Coronary artery (tissue), 2 donors: ENCODE data around the gene NINJ2.

Source experiments
- DNase-seq: peaks from one replicate; pipeline ENCODE4 v3.0.0-alpha.2; 2017; ENCODE audit warnings: low spot score
- H3K27ac ChIP-seq, 2 donors: fragments of 200-600 bp; sonication (generic); one replicate each; pipeline ENCODE4 v1.5.1; 2016 to 2019
- H3K4me3 ChIP-seq: fragments of 200-600 bp; sonication (generic); 2 replicates; pipeline ENCODE4 v1.5.1; 2016; ENCODE audit warnings: mild to moderate bottlenecking, moderate library complexity
- TF ChIP-seq, protein P1 (sequence below): fragments of 200-600 bp; sonication (generic); IDR thresholded peaks from one replicate; pipeline ENCODE4 v1.5.1; 2019; ENCODE audit warnings: antibody characterized with exemption

NINJ2 gene

DNA sequence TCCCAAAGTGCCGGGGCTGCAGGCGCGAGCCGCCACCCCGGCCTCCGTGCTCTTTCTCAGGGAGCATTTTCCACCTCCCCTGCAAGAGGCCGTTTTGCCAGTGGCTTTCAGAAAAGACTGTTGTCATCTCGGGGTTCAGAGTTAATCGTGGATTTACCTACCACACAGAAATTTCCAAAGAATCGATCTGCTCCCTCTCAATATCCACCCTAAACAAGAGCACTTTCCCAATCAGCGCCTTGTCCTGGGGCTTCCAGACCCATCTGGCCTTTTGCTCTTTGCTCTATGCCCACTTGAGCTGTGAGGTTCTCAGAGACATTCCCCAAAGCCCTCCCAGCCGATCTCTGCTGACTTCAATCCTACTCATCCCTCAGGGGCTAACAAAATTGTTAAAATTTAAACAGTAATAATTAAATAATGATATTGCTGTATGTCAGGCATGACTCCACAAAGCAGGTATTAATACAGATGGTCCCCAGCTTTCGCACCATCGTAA, 86.6 kb downstream of the NINJ2 start:
- Histone ChIP-seq H3K4me3 (peak overlapping the region; percentile 23), H3K27ac (peak overlapping the region; percentile 69 to 70)
- DNase-seq: no peak
- TF ChIP-seq, protein P1, sequence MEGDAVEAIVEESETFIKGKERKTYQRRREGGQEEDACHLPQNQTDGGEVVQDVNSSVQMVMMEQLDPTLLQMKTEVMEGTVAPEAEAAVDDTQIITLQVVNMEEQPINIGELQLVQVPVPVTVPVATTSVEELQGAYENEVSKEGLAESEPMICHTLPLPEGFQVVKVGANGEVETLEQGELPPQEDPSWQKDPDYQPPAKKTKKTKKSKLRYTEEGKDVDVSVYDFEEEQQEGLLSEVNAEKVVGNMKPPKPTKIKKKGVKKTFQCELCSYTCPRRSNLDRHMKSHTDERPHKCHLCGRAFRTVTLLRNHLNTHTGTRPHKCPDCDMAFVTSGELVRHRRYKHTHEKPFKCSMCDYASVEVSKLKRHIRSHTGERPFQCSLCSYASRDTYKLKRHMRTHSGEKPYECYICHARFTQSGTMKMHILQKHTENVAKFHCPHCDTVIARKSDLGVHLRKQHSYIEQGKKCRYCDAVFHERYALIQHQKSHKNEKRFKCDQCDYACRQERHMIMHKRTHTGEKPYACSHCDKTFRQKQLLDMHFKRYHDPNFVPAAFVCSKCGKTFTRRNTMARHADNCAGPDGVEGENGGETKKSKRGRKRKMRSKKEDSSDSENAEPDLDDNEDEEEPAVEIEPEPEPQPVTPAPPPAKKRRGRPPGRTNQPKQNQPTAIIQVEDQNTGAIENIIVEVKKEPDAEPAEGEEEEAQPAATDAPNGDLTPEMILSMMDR: no peak

DNA sequence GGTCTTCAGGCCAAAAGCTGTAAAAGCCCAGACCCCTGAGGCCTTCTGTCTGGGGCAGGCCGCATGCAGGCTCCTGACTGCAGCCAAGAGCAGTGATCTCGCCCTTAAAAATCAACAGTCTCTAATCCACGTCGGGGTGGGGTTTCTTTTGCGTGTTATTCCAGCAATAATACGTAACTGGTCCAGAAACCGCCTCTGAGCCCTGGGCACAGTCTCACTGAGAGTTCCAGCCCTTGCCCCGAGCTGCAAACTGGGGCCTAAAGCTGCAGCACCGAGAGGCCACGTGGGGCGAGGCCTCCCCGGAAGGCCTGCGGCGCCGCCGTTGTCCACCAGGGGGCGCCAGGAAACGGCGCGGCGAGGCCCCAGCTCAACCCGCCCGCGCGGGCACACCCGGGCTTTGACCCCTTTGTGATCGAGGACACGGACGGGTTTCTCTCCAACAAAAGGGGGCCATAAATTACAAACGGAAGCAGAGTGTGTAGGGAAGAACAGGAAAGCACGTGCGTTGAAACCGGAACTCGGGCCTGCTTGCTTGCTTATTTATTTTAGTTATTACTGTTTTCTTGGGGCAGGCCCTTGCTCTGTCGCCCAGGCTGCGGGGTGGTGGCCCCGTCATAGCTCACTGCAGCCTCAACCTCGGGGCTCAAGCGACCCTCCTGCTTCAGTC, 87.2 kb downstream of the NINJ2 start:
- Histone ChIP-seq H3K4me3 (peak overlapping the region; percentile 23), H3K27ac (peak overlapping the region; percentile 69 to 70)
- TF ChIP-seq, protein P1: peak; percentile 99
- peak; percentile 88 for DNase-seq

DNA sequence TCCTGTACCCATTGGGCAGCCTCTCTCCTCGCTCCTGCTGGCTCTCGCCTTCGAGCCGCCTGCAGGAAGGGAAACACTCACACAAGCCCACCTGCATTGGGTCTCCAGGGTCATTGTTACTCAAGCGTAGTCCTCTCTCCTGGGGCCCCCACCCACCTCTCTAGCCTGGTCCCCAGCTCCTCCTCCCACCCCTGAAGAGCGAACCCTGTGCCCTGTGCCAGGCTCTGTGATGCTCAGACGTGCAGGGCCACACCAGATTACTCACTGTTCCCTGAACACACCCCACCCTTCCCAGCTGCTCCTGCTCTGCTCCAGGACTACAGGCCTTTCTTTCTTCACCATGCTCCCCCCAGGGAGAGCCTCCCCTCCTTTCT, 88.1 kb downstream of the NINJ2 start:
- no peak for DNase-seq
- Histone ChIP-seq H3K4me3 (no peak overlapping the region), H3K27ac (peak overlapping the region; percentile 69 to 70)
- TF ChIP-seq, protein P1: no peak

DNA sequence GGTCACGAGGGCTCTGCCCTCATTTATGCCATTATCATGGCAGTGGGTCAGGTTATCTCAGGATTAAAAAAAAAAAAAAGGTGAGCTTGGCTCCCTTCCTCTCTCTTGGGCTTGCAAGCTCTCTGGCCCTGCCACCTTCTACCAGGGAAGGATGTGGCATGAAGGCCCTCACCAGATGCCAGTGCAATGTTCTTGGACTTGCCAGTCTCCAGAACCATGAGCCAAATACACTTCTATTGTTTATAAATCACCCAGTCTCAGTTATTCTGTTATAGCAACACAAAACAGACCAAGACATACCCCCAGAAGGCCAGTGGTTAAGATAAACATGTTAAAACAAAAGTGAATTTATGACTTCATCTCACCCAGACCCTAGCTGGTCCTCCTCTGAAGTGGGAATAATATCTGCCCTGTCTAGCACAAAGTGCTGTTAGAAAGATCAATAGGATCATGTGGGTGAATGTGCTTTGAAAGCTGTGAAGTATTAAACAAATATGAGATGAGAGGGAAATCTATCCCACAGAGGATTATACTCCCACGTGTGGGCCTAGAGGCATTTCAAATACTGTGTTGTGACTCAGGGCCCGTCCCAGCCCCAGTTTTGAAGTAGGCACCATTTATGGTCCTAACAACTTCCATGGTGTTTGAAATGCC, 88.6 kb downstream of the NINJ2 start:
- no peak for DNase-seq
- peak overlapping the region; percentile 69 to 70 for H3K27ac ChIP-seq
- TF ChIP-seq, protein P1: no peak

DNA sequence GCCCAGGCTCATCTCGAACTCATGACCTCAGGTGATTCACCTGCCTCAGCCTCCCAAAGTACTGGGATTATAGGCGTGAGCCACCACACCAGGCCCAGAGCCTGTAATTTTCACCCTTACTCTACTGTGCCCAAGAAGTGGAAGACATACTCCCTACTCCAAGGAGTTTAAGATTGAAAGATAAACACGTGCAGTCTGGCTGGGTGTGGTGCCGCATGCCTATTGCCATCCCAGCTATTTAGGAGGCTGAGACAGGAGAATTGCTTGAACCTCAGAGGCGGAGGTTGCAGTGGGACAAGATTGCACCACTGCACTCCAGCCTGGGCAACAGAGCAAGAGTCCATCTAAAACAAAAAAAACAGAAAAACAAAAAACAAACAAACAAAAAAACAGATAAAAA, 90.0 kb downstream of the NINJ2 start:
- no peak overlapping the region for H3K27ac ChIP-seq
- TF ChIP-seq, protein P1: no peak
- no peak overlapping the region for H3K4me3 ChIP-seq
- no peak for DNase-seq

More for the DNA sequence above, 88.6 kb downstream of the NINJ2 start:
- H3K4me3 ChIP-seq: no peak overlapping the region

DNA sequence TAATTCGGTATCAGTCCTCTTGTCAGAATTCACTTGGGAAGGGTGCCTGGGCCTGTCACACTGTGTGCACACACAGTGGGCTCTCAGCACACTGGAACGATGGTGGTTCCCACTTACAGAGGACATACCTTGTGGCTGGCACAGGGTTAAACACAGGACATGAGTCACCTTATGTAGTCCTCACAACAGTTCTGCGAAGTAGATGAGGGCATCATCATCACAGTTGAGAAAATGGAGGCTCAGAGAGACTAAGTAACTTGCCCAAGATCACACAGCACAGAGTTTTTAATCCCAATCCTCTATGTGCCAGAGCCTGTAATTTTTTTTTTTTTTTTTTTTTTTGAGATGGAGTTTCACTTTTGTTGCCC, 90.7 kb downstream of the NINJ2 start:
- Histone ChIP-seq H3K27ac (peak overlapping the region; percentile 93 to 96), H3K4me3 (no peak overlapping the region)
- DNase-seq: no peak
- TF ChIP-seq, protein P1: no peak
